SIG-M5 (cell line): ENCODE data around the gene RICTOR.

Experiments
- DNase-seq: peaks from one replicate; lab custom pipeline; 2025; lab: John Stamatoyannopoulos, UW

Gene RICTOR

DNA sequence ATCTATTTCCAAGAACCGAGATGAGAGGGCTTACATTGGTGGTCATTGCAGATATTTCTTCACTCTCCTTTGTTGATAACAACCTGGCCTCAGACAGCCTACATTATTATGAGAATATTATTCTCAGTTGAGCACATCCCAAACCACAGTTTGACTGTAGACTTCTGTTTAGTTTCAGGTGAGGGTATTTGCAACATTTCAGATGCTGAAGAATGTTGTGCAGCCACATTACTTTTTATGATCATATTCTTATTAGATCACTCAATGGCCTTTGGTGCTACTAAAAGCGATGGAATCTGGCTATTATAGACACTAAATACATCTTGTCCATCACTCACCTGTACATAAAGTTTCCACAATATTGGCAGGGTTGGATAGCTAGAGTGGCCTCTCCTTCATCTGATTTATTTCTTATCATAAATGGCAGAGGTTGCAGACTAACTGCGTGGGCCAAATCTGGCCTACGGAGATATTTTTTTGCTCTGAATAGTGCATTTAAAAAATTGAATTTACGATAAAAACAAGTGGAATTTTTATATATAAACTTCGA is 26.2 kb upstream of the RICTOR start:
- no peak for DNase-seq

DNA sequence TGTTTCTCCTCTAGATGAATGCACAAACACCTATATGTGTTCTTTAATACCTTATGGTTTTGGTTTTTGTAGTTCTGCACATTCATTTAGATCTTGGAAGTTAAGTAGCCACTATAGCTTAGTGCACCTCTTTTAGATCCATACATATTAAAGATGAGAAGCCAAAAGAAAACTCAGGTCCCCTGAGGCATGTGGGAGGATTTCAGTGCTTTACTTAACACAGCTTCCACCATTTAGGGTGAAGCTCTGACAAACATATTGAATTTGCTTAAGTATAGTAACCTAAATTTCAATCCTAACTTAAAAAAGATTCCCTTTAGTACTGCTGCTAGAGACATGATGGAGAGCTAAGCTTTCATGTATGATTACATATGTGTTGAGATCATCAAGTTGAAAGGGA is 25.6 kb upstream of the RICTOR start:
- DNase-seq = no peak

DNA sequence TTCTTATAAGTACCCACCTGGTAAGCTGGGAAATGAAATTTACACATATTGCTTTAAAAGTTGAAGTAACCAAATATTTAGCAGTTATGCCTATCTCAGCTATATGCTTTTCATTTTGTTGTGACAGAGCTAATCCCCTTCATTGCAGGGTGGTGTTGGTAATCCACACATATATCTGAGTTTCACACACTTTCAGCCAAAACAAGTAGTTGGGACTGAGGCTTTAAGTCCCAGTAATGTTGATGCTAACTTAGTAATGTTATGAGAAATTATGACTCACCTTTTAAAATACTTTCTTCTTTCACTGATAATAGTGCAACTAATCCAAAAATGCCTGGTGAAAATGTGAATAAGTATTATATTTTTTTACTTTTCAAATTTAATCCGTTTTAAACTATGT is 19.2 kb upstream of the RICTOR start:
- DNase-seq = no peak

DNA sequence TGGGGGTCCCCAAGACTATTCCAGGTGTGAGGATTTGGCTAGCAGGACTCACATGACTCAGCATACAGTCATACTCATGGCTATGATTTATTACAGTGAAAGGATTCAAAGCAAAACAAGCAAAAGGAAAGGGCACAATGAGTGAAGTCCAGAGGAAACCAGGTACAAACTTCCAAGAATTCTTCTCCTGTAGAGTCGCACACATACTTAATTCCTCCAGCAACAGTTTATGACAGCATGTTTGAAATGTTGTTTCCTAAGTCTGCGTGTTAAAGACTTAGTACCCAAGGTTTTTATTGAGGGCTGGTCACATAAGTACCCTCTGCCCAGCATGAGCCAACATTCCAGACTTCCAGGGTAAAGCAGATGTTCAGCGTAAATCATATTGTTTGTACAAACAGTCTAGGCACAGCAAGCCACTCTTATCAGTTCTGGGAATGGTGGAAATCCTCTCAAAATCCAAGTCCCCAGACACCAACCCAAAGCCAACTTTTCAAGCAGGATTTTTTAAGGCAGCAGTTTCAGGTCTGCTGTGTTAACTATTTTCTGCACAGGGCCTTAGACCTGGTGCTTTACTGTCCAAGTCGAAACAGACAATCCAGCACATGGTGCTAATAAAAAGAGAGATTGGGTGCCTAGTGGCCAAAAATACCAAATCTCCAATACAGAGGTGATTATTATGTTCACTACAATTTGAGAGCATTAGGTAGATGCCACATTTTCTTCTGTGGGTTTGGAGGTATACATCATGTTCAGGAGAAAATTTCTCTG is 18.6 kb upstream of the RICTOR start:
- no peak for DNase-seq

DNA sequence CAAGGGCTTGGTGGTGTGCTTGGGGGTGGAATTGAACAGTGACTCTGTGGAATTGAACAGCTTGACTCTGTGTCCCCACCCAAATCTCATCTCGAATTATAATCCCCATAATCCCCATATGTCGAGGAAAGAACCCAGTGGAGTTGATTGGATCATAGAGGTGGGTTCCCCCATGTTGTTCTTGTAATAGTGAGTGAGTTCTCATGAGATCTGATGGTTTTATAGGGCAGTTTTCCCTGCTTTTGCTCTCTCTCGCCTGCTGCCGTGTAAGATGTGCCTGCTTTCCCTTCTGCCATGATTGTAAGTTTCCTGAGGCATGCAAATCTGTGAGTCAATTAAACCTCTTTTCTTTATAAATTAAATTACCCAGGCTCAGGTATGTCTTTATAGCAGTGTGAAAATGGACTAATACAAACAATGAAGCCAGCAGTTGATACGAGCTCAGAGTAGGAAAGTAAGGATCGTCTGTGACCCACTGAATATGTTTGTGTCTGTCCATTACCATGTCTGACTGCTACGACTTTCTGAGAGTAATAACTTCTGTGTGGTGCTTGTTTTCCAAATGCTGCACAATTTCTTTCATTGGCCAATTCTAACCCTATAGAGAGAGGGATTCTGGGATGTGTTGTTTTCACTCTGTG is 17.9 kb upstream of the RICTOR start:
- DNase-seq = no peak

DNA sequence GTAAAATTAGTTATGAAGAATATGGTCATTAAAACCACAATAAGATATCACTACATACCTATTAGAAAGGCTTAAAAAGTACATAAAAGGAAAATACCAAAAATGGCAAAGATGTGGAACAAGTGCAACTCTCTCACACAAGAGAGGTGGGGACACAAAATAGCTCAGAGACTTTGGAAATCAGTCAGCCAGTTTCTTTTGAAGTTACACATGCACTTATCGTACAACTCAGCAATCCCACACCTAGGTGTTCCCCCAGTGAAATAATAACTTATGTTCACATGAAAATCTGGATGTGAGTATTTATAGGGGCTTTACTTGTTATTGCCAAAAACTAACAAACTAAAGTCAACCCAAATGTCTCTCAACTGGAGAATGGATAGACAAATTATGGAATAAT is 9.8 kb upstream of the RICTOR start:
- no peak for DNase-seq

DNA sequence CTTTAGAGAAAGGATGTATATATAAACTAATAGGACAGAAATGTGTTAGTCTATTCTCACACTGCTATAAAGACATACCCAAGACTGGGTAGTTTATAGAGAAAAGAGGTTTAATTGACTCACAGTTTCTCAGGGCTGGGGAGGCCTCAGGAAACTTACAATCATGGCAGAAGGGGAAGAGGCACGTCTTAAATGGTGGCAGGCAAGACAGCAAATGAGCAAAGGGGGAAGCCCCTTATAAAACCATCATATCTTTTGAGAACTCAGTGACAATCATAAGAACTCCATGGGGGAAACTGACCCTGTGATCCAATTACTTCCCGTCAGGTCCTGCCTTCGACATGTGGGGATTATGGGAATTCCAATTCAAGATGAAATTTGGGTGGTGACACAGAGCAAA is 8.8 kb upstream of the RICTOR start:
- no peak for DNase-seq

DNA sequence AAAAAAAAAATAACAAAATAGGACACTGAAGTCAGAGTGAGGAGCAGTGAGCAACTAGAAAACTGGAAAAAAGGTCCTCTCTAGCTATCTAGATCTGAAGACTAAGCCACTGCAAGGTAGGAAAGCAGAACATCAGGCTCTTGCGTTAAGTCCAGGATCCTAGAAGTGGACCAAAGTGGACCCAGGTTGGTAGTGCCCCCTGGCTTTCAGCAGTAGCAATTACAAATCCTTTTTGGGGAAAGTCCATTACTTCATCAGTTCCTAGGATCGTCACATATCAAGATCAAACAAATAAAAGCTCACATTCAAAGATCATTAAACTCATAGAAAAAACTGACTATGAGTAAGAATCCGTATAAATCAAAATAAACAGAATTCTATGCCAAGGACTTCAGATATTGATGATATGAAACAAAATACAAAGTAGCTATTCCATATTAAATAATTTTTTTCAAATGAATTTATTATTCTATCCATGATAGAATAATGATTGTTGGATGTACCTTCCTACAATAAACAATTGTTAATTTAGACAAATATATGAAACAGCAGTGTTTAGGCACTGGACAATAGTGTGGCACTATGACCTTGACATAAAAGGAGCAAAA is 6.5 kb upstream of the RICTOR start:
- no peak for DNase-seq

DNA sequence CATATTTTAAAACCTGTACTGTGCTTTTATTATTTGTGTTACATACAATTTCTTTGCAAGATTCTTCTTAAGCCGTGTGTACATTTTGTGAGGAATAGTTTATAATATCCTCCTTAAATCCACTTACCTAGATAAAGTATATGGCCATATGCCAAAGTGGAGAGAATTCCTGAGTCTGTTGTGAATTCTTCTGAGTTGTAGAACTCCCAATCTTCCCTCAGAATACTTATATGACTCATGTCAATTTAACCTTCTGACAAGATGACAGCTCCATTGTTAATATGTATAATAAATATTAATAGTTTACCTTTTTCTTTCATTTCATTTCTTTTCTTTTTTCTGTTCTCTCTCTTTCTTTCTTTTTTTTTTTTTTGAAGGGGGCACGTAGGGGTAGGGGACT is 6.0 kb upstream of the RICTOR start:
- no peak for DNase-seq

DNA sequence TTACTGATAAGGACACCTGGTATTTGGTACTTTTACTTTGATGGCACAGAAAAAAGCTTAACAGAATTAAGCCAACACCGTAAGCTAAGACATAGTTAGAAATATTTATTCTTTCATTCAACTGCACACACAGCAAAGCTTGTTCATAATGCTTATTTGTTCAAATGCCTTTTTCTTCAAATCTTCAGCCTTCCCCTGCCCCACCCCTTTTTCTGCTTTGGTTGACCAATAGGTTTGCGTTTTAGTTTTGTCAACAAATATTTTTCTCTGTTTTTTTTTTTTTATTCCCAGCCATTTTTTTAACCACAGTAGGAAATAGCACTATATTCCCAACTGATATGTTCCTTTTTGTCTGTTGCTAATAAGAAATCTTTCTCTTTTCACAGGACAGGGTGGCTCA is 4.9 kb upstream of the RICTOR start:
- DNase-seq = no peak

DNA sequence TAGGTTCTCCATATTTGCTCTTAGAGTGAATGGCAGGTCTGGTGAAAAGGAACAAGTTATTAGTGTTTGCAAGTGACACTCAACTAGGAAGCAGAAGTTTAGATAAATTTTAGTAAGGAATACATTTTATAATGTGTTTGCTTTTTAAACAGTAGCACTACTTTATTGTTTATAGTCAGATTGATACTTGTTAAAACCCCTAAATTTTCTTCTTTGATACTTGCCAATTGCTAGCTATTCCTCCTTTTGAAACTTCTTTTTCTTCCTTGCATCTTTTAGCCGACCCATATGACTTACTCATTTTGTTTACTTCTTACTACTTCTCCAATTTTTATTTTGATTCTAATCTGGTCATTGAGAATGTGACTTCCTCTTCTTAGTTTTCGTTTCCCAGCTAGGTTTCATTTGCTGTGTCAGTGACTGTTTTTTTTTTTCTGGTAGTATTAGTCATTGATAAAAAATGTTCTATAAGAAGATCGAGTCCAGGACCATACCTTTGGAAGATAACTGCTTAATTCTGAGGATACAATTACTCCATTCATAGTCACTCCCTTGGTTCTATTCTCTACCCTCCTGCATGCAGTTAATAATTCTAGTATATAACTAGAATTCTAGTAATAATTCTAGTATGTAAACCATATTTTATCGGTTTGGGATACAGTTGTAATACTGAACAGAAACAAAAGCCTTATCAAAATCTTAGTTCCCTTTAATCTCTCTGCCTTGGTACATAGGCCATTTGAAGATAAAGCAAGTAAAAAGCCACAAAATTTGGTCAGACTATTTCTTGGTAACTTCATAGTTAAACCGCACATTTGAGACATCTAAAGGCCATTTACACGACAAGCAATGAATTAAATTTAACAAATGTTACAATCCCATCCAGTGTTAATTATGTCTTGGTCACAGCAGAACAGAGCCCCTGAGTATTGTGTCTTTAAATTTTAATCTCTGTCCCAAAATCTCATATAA is 2.8 kb upstream of the RICTOR start:
- peak; percentile 94 for DNase-seq

DNA sequence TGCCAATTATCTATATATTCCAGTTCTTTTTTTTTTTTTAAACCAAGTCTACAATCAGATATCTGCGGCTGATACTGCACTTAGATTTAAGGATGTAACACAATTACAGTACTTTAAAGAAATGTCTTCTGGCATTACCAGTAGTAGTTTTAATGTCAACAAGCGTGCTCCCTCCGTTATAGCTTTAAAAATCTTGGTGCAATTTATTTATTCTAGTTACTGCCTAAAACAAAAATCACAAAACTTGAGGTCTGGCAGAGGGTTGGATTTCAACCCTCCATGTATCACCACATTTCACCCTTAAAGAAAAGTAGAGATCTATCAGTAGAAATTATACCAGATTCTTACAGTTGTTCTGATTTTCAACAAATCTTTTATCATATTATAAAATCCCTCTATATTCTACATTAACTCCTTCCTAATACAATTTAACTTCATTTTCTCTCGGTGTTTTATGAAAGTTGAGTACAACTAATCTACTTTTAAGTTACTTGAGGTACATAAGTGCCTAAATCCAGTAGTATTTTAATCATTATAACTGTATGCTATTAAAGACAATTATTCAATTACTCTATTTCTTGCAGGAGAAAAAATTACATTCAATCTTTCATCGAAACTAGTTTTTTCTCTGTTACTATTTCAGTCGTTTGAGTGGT is 2.0 kb upstream of the RICTOR start:
- no peak for DNase-seq

DNA sequence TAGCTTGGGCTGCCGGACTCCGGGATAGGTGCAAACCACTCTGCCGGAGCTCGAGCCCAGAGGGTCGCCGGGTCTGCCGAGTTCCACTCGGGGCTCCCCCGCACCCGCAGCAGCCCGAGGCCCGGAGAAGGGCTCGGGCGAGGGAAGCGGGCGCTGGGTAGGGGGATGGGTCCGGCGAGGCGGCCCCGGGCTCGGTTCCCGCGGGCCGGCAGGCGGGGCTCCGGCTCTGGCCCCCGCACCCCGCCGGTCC is 507 bp downstream of the RICTOR start:
- no peak for DNase-seq

DNA sequence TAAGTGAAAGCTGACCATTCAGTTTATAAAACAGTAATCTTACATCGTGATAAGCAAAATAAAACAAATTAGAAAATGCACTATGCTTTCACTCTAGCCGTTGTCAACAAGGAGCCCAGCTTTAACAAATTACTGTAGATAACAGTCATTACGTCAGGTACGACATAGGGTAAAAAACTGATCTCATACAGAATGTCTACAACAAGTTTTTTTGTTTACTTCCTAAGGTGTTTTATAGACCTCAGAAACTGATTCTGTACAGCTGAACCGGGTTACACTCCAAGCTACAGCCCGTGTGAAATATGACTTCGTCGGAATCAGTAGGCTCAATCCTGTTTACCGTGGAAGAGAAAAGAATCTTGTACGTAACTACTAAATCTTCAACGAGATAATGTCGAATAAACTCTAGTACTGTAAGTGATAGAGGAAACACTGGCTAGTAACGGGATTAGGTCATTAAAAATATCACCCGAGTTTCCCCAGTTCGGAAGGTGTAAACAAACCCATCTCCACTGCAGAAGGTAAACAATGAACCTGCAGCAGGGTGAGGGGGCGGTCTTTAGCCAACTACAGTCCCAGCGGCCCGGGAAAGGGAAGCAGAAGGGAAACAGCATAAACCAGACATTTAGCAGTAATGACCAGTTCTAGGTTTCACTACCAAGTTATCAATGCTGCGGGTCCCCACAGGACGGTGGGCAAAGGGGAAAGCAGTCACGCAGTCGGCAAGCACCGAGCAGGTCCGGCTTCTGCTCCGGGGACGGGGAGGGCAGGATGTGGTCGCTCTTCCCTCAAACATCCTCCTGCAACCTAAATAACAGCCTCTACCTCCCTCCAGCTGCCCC is 1.1 kb downstream of the RICTOR start:
- DNase-seq = no peak

DNA sequence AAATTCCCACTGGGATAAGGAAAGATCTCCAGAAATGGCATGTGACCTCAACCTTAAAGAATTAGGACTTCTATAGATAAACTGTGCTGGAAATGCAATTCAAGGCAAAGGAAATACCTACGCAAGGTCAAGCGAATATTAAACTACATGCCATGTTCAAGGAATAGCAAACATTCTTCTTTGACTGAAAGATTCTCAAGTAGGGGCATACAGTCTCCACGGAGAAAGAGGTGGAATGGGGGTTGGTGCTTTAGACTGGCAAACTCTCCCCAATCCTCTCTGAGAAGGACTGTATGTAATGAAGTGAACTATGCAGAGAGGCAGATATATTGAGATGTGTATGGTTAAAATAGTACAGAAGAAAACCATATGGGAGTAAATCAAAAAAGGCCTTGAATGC is 6.1 kb downstream of the RICTOR start:
- DNase-seq = no peak

DNA sequence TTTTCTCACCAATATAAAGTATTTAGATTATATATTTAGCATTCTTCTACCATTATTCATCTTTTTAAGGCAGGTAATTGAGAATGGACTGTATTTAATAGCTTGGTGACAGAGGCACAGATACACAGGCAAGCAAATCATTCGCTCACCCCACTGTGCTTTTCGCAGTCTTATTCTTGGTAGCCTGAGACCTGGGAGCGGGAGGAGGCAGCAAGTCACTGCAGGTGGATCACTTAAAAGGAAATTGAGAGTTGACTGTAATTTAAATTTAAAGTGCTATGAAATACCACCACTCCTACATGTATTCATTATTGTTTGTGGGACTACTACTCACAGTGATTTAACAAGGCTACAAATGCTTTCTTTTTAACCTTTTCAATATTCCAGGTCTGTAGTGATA is 9.7 kb downstream of the RICTOR start:
- no peak for DNase-seq

DNA sequence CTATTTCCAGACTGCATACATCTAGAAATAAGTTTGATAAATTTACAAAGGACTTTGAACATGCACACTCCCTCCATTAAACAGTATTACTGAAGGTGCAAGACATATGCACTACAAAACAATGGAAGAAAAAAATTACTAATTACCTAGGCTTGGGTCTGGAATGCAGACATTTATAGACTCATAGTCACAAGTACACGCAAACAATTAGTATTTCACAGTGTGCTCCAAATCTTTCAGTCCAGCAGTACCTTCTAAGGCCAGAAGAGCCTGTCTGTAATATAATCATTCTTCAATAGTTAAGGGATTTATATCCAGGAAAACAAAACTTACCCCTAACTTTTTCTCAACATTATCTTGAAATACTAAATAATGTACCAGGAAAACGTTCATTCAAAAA is 11.2 kb downstream of the RICTOR start:
- no peak for DNase-seq

DNA sequence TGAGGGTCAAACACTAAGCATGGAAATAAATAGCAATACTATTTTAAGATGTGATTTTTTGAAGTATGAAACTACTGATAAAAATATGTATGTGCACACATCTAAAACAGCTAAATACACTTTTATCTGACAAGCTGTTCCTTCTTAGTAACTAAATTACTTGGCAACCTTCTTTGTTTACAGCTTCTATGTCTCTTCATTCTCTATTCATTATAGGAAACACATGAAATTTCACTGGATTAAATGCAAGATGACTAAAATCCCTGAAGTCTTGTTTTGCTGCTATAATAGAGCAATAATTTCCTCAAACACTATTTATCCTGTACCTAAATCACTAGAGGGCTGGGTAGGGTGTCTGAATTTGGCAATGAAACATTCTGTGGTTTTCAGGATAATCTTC is 11.7 kb downstream of the RICTOR start:
- DNase-seq = no peak

DNA sequence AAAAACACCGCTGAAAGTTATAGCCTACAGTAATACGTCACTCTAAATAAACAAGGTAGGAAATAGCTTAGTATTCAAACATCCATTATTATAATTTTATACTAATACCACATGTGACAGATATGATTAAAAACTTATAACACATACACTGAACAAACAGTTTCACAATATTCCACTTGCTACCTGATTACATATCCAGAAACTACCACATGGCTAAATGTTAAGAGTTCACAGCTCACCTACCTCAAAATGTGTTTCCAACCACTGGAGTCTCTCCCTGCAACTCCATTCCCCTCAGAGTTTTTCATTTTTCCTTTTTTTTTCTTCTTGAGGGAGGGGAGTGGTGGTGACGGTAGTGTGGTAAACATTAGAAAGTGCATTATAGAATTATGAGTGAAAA is 12.1 kb downstream of the RICTOR start:
- DNase-seq = no peak

DNA sequence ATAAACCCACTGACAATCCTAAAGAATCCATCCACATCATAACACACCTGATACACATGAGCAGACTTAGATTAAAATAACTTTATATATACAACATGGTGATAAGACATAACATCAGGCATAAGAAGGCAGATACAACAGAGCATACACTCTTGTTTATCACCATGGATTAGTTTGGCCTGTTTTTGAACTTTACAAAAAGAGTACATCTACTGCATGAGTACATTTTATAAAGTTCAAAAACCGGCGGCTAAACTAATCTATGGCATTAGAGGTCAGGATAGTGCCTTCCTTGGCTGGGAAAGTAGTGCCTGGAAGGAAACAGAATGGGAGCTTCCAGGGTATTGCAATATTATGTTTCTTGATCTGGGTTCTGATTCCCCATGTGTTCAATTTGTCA is 15.1 kb downstream of the RICTOR start:
- no peak for DNase-seq
